HG02852 (cell line): ENCODE results near the gene NECAB3.
A peak's percentile ranks its signal among the peaks of the same experiment; 100 is the strongest.
"Not testable (repeated sequence)": the region's sequence is repeated elsewhere in the genome, so short reads cannot be mapped to it uniquely, and the experiment has no call there.

Experiments used
- ATAC-seq: cut with Tn5 transposase; IDR thresholded peaks from one replicate; pipeline ENCODE4 v1.9.1; 2021; ENCODE audit warnings: mild to moderate bottlenecking, moderate library complexity; ENCODE audit not compliant: unreplicated experiment

NECAB3 gene

GRCh38 chr20:33698966-33699365, 24.7 kb upstream of the NECAB3 start:
- ATAC-seq = not testable (repeated sequence)

- ATAC-seq = no peak
Measured at GRCh38 chr20:33697129-33697528, 22.9 kb upstream of the NECAB3 start.

- no peak for ATAC-seq
Measured at GRCh38 chr20:33696448-33696847, 22.2 kb upstream of the NECAB3 start.

GRCh38 chr20:33694639-33695012, 20.4 kb upstream of the NECAB3 start:
- no peak for ATAC-seq

- ATAC-seq = no peak
Measured at GRCh38 chr20:33693741-33694638, 19.8 kb upstream of the NECAB3 start.

- no peak for ATAC-seq
Measured at GRCh38 chr20:33693289-33693688, 19.1 kb upstream of the NECAB3 start.

- ATAC-seq = no peak
Measured at GRCh38 chr20:33689973-33690372, 15.7 kb upstream of the NECAB3 start.

- ATAC-seq = no peak
Measured at GRCh38 chr20:33689493-33689892, 15.3 kb upstream of the NECAB3 start.

GRCh38 chr20:33688938-33689424, 14.8 kb upstream of the NECAB3 start:
- ATAC-seq = no peak

GRCh38 chr20:33687993-33688937, 14.0 kb upstream of the NECAB3 start:
- ATAC-seq = no peak

GRCh38 chr20:33687370-33687915, 13.2 kb upstream of the NECAB3 start:
- ATAC-seq = no peak

GRCh38 chr20:33686984-33687366, 12.7 kb upstream of the NECAB3 start:
- ATAC-seq = no peak

- peak; percentile 79 for ATAC-seq
Measured at GRCh38 chr20:33686100-33686983, 12.1 kb upstream of the NECAB3 start, which contains the start of gene E2F1. E2F1 (minus strand) TSS chr20:33686385; CDS start chr20:33686264, 121 bp downstream.

GRCh38 chr20:33685328-33686099, 11.3 kb upstream of the NECAB3 start:
- peak; percentile 38 for ATAC-seq

GRCh38 chr20:33684533-33685327, 10.5 kb upstream of the NECAB3 start:
- no peak for ATAC-seq

- ATAC-seq = no peak
Measured at GRCh38 chr20:33681728-33682353, 7.6 kb upstream of the NECAB3 start.

- no peak for ATAC-seq
Measured at GRCh38 chr20:33681288-33681687, 7.1 kb upstream of the NECAB3 start.

GRCh38 chr20:33680686-33681085, 6.5 kb upstream of the NECAB3 start:
- no peak for ATAC-seq
